GM23338 (cell line): ENCODE data around the gene CSPG4.

ENCODE experiments used
- EZH2 ChIP-seq: fragments of 200-600 bp; sonication (generic); IDR thresholded peaks from one replicate; pipeline ENCODE4 v1.8.0; 2017; ENCODE audit warnings: antibody characterized with exemption, mild to moderate bottlenecking, low read depth; ENCODE audit not compliant: unreplicated experiment
- POLR2AphosphoS5 ChIP-seq: IDR thresholded peaks from 2 replicates; pipeline ENCODE4 v1.6.1; 2016; ENCODE audit warnings: antibody characterized with exemption, low read depth
- TF ChIP-seq, protein P1 (sequence below), 2 experiments: fragments of 200-600 bp in 1 of 2; sonication (generic) in 1 of 2; conservative IDR thresholded peaks; 2 replicates each; pipeline versions ENCODE4 v1.5.1 to v1.6.1; 2016 to 2017; ENCODE audit warnings: antibody characterized with exemption in 2 of 2, low read depth in 2 of 2, mild to moderate bottlenecking in 2 of 2, moderate library complexity in 1 of 2

DNA sequence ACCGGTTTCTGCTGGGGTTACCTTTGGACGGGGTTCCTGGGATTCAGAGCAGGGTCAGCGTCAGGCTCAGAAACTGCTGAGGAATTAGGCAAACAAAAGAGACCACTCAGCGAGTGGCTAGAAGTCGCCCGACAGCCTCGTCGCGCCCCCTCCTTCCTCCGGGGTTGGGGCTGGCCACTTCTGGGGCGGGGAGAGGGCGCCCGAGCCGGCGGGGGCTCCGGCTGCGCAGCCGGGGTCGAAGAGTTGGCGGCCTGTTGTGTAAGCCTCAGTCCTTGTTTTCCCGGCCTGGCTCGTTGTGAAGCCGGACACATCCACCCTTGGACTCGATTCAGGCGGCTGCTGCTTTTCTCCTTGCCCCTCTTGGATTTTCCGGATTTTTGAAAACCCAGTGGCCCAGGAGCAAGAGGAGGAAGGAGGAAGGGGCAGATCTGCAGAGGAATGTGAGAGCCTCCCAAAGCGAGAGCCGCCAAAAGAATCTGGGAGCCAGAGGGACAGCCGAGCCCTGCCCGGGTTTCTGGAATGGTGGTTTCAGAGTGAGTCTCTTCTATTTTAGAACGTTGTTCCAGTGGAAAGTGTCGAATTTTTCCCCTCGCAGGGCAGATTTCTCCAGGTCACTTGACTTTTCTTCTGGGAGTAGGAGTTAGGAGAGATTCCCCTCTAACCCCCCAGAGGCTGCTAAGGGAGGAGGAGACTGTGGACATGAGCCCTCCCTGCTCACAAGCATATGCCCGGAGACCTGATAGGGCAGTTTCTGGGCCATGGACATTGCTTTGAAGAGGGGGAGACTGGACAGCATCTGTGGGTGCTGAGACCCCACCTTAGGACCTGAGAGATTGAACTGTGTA lies 64.3 kb downstream of the CSPG4 start:
- TF ChIP-seq, protein P1, sequence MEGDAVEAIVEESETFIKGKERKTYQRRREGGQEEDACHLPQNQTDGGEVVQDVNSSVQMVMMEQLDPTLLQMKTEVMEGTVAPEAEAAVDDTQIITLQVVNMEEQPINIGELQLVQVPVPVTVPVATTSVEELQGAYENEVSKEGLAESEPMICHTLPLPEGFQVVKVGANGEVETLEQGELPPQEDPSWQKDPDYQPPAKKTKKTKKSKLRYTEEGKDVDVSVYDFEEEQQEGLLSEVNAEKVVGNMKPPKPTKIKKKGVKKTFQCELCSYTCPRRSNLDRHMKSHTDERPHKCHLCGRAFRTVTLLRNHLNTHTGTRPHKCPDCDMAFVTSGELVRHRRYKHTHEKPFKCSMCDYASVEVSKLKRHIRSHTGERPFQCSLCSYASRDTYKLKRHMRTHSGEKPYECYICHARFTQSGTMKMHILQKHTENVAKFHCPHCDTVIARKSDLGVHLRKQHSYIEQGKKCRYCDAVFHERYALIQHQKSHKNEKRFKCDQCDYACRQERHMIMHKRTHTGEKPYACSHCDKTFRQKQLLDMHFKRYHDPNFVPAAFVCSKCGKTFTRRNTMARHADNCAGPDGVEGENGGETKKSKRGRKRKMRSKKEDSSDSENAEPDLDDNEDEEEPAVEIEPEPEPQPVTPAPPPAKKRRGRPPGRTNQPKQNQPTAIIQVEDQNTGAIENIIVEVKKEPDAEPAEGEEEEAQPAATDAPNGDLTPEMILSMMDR (conservative IDR thresholded peaks at IDR 0.05; ENCODE audit: low read depth in 2 of 2): no peak
- TF ChIP-seq EZH2 (no peak), POLR2AphosphoS5 (no peak)
